GM21723 (cell line): Measurements from ENCODE around the gene AVPR2.

ENCODE experiments used
- ATAC-seq: cut with Tn5 transposase; IDR thresholded peaks from one replicate; pipeline ENCODE4 v1.9.1; 2021; ENCODE audit warnings: mild to moderate bottlenecking, moderate library complexity; ENCODE audit not compliant: unreplicated experiment

The AVPR2 gene

DNA sequence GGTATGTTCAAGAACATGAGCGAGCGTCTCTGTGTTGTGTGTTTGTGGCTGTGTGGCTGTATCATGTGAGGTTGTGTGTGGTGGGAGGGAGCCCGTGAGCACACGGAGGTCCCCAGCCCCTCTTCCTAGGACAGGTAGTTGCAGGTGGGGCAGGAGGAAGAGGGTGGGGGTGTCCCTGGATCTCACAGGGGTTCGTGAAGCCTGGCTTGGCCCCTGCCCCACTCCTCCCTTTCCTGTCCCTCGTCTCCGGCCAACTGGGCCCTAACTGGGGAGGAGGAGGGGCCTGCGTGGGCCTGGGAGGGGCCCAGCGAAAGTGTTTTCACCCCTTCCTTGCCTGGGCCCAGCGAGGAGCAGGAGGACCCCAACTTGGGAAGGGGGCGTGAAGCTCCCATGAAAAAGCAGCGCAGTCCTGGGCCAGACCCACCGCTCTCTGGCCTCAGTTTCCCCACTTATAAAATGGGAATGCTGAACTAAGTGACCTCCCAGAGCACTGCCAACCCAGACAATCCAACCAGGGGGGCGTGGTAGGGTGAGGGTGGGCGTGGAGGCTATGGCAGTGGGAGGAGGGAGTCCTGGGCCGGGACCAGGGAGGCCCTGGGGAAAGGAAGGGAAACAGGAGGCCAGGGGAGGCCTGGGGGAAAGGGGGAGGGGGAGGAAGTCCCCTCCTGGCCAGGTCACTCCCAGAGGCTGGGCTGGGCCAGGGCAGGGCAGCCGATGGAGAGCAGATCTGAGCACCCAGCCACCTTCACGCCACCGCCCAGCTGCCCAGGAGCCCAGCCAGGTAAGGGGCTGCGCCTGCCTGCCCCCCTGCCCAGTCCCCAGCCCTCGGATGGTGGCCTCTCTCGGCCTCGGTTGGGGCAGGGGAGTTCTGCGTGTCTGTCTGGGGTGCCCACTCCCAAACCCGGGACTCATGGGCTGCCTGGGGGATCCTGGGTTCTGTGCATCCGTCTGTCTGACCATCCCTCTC, at the start of gene AVPR2:
AVPR2 (plus strand) TSS at position 683 of the 967 bp plus-strand sequence. CDS start 473 bp downstream, outside the sequence.
- ATAC-seq, result no peak

DNA sequence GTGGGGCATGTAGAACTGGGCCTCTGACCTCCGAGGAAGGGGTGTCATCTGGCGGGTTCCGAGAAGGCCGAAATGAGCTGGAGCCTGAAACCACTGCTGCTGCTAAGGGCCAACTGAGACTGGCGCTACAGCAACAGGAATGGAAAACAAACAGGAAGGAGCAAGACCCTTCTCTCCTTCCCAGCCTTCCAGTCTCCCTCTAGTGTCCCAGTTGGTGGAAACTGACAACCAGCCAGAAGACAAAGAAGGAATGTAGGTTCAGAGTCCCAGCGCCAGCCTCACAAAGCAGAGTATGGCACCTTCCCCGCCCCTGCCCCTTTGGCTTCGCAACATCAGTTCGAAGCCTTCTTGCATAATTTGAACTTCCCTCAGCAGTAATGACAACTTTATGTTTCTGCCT, 49.8 kb upstream of the AVPR2 start:
- no peak for ATAC-seq

DNA sequence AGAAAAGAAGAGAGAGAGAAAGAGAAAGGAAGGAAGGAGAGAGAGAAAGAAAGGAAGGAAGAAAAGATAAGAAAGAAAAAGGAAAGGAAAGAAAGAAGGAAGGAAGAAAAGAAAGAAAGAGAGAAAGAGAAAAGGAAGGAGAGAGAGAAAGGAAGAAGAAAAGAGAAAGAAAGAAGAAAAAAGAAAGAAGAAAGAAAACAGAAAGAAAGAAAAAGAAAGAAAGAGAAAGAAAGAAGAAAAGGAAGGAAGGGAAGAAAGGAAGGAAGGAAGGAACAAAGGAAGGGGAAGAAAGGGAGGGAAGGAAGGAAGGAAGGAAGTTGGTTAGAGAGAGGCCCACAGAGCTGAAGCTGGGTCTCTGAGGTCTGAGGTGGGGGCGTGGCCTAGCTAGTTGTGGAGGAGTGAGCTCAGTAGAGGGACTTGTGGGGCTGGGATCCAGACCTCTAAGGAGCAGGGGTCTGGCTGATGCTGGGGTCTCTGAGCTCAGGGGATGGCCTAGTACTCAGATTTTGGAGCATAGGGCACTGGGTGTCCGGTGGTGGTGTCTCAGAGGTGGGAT, 47.0 kb upstream of the AVPR2 start:
- ATAC-seq, result no peak

DNA sequence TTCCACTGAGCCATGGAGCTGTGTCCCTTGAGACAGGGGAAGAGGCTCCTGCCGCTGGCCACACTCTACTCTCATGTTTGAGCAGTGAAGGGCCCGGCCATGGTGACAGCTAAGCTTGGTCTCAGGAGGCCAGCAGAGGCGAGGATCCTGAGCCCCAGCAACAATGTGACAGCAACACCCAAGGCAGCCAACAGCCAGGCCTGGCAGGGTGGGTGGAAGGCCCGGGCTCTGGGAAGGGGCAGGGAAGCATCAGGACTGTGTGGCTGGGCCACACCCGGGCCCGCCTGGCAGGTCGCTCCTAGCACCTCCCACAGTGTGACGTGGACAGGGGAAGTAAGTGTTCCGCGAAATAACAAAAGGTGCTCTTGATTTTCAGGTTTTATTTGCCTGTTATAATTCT, 43.3 kb upstream of the AVPR2 start:
- ATAC-seq, result no peak

DNA sequence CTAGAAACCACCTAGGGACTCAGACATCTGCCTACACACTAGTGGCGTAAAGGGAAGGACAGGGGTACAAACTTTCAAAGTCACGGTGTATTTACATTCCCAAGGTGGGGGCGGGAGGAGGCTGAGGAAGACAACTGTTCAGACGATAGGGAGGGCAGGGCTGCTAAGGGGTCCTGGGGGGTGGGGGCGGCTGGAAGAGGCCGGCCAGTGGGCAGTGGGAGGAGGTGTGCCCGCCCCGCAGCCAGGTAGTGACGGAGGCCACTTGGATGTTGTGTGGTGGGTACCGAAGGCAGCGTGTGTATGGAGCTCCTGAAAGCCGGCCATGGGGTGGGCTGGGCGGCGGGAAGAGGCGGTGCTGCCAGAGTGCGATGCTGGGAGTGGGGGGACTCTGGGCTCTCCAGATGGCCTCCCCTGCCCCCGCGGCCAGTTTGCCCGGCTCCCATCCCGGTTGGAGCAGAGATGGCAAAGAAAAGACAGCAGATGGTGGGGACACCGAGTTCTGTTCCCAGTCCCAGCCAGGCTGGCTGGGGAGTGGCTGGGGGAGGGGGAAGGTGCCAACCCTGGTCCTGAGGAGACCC, 42.7 kb upstream of the AVPR2 start:
- no peak for ATAC-seq

DNA sequence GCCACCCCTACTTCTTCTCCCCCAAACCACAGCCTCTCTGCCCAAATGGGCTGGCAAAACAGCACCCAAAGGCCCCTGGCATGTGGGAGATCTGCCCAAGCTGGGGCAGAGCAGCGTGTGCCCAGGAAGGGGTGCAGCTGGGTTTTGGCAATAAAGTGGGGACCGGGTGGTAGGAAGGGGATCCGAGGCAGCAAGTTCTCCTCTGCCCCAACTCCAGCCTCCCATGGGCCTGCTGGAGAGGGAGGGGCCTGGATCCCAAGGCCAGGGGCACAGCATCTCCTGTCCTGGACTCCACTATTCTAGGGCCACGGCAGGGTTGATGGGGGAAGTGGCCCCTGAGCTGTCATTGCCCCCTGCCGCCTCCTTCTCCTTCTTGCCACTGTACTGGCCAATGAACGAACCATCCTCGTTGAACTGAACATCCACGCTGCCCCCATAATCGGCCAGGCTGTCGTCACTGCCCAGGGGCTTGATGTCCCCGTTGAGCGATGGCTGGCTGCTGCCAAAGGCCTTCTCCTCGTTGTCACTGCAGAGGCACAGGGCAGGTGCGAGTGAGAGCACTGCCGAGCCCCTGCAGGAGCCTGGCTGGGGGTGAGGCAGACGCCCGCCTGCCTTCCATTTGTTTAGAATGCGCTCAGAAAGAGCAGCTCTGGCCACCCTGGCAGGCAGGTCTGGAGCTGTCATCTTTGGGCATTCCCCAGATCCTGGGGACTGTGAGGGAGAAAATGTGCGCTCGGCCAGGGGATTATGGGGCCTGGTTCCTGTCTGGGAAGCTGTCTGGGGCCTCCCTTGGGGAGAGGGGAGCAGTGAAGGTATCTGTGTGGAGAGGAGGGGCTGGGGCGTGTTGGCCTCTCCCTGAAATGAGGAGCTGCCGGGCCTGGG, 41.9 kb upstream of the AVPR2 start:
- no peak for ATAC-seq

DNA sequence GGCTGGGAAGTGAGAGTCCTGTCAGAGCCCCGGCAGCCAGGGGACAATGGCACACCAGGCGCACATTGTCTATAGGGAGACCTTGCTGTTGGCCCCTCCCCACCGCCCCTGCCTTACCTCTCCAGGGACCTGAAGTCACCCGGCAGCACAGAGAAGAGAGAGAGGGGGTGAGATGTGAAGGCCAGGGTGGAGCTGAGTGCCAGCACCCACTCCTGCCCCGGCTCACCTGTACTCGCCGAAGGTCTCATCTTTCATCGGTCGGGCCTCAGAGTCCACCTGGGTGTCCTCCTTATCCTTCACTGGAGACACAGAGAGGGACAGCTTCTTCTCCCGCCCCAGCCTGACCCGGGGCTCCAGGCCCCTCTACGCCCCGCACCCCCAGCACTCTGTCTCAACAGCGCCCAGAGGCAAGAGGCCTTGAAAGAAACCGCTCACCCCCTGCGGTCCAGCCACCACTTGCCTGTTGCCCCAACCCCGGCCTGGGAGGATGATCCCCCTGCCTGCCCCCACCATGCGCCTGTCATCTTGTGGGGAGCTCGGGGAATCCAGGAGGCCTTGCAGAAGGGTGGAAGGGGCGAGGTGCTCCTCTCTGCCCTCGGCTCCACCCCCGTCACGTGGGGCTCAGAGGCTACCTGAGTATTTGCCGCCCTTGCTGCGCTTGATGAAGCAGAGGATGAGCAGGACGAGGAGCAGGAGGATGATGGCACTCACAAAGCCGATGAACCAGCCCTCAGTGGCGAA, 41.1 kb upstream of the AVPR2 start:
- no peak for ATAC-seq

DNA sequence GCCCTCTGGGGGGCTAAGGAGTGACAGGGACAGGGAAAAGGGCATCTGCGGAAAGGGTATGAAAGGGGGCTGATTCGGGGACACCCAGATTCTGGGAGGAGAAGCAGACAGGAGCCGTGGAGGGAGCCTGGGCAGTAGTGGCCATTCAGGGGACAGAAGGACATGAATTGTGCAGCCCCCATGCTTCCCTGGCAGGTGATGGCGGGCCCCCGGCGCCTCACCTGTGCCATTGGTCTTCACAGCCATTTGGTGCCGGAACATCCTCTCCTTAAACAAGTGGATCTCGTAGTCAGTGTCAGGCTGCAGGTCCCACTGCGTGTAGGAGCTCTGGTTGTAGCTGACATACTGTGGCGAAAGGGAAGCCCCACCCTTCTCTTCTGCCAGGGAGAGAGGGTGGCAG, 40.4 kb upstream of the AVPR2 start:
- no peak for ATAC-seq

DNA sequence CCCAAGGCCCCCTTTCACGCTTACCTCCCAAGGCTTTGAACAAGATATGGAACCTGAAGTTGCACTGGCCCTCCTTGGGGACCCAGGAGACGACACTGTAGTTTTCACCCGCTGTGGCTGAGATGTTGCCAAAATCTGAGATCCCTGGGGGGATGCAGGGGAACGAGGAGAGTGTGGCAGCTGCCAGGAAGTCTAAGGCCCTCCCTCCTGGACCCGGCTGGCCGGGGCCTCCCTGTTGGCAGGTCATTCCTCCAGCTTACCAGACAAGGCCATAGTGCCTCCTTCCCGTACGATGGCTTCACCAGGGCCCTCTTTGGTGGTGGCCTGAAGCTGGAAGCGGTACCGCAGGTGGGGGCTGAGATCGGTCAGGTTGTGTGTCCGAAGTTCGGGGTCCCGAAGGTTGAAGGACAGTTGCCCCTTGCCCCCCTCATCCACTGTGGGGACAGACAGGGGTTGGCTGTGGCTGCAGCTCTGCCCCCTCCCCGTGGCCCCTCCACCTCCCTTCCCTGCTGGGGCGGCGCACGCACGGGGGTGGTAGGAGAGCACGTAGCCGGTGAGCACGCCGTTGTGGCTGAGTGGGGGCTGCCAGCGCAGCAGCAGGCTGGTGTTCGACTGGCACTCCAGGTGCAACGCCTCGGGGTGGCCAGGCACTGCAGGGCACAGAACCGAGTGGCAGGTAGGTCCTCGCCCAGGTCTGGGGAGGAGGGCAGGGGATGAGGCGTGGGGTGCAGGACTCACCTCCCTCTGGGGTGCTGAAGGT, 39.7 kb upstream of the AVPR2 start:
- ATAC-seq, result no peak

DNA sequence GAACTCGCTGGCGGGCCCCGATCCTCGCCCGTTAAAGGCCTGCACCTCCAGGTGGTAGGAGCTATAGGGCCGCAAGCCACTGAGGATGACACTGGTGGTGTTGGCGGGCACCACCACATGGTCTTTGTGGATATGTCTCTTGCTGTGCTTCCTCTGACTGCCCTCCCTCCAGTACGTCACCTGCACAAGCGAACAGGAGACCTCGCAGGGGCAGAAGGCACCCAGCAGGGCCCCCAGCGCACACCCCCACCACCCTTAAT, 39.2 kb upstream of the AVPR2 start:
- no peak for ATAC-seq

DNA sequence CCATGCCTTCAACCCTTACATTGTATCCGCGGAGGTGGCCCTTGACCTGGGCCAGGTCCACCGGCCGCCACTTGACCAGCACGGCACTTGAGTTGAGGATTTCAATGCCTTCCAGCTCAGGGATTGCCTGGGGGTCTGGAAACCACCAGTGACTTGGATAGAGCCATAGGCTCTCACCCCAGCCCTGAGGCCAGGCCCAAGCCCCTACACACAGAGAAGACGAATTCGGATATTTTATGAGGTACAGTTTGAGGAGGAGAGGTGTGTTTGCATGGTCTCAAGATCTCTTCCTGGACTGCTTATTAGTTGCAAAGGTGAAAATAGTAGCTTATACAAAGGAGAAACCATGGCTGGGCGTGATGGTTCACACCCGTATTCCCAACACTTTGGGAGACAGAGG, 38.8 kb upstream of the AVPR2 start:
- ATAC-seq, result no peak

DNA sequence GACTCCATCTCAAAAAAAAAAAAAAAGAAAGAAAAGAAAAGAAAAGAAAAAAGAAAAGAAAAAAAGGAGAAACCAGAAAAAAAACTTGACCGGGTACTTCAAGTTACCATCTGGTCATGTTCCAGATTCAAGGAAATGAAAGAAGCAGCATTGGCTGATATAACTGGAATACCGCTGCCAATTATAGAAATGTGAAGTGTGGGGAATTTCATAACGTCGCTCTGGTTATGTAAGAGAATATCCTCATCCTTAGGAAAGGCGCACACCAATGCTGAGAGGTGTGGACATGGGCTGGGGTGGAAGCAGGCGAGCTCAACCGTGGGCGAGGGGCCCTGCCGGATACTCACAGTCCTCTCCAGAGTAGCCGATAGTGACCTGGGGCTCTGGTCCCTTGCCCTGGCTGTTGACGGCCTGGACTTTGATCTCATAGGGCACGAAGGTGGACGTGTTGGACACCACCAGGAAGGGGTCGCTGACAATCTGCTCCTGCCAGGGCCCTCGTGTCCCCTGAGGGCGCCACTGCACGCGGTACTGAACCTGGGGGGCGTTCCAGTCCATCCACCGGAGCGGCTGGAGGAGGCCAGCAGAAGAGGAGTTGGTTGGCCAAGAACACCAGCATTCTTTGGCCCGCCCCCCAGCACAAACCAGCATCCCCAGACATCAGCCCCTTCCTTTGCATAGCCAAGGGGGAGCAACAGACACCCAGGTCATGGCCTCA, 38.0 kb upstream of the AVPR2 start:
- ATAC-seq, result no peak

DNA sequence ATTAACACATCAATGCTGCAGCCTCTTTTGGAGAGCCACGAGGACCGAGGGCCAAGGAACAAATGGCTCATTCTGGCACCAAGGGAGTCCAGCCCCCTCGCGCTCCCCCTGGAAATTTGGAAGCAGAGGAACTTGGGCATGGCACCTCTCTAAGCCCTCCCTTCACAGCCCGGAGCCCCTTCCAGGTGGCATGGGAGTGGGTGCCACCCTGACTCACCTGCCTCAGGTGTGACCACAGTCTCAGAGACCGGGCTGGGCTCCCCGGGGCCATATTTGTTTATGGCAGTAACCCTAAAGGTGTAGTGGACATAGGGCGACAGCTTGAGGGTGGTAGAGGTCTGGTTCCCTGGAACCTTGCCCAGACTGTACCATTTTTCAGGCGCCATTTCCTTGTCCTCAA, 37.3 kb upstream of the AVPR2 start:
- ATAC-seq, result no peak

DNA sequence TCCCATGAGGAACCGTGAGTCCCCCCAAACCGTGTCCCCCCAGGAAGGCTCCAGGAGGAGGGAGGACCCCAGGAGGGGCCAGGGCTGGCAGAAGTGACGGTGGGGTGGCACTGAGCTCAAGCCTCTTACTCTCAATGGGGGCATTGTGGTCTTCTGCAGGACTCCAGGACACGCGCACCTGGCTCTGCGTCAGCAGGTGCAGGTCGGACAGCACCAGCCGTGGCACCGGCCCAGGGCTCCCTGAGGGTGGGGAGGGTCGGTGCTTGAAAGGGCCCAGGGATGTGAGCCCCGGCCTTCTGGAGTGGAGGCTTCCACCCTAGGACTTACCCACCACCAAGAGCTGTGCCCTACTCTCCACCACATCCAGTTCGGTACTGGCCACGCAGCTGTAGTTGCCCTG, 36.8 kb upstream of the AVPR2 start:
- ATAC-seq, result no peak

DNA sequence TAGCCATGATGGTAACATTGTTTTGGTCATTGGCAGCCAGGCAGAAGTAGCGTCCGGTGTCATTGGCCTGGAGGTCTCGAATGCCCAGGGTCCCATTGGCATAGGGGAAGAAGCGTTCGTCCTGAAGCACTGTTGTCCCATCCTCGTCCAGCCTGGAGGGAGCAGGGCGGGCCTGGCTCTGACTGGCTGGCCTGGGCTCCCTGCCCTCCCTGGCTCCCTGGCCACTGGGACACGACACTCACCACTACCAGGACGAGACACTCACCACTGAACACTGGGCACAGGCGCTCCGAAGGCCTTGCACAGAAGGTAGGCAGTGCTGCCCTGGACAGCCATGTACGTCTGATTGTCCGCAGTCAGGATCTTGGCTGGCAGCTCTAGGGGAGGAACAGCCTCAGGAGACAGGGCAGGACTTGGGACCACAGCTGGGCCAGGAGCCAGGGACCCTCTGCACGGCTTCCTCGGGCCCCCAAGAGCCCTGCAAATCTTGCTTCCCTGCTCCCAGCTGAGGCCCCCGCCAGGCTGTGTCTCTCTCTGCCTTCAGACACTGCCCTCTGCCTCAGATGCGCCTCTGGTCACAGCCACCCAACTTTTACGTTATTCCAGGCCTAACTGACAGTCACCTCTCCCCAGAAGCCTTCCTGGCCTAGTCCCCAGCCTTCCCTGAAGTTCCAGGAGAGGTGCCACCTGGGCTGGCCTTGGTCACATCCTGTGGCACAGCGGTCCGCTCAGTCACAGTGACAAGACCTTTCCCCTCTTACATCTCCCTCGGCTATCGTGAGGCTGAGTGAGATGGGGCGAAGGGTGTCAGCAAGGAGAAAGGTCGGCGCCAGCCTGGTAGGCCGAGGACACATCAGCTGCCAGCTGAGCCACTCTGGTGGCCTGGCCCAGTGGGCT, 35.6 kb upstream of the AVPR2 start:
- ATAC-seq, result no peak

DNA sequence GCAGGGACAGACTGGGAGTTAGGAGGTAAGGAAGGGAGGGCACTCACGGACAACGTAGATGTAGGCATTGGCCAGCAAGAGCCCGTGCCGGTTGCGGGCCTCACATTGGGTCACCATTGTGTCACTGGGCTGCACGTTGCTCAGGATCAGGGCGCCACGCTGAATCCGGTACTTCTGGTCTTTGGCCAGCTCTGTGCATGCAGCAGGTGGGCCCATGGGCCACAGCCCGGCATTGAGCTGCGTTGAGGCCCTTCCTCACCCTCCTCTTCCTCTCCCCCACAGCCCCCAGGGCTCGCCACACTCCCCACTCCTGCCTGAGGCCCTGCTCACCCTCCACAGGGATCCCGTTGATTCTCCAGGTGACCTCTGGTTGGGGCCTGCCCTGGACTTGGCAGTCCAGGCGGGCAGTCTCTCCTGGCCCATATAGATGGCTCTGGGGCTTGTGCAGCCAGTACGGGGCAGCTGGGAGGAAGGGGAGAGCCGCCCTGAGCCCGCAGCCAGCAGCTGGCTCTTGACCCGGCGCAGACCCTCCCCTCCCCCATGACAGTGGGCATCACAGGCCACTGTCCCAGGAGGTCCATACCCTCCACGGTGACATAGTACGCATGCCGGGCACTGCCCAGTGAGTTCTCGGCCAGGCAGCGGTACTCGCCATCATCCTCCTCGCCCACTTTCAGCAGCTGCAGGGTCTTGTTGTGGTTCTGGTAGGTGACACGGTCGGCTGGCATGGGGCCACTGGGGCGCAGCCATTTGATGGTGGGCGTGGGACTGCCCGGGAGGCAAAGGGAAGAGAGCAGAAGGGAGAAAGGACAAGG, 34.8 kb upstream of the AVPR2 start:
- no peak for ATAC-seq

DNA sequence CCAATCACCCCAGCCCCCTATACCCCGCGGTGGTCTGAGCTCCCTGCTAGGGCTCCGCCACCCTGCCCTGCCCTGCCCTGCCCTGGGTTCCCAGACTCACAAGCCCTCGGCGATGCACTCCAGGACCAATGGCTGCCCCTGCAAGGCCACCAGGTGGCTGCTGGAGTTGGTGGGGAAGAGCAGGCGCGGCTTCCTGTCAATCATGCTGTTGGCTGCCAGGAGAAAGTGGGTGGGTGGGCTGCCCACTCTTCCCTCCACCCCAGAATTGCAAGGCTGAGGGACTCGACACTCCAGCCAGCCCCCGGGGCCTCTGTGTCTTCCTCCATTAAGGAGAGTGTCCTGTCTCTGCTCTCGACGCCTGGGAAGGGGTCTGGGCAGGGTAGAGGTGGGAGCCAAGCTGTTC, 34.2 kb upstream of the AVPR2 start:
- ATAC-seq, result no peak
